HG02571 (cell line): ENCODE measurements around the gene C12orf76.
"Not testable (repeated sequence)": the region's sequence is repeated elsewhere in the genome, so short reads cannot be mapped to it uniquely, and the experiment has no call there.

Experiments used
- ATAC-seq: cut with Tn5 transposase; IDR thresholded peaks from one replicate; pipeline ENCODE4 v1.9.1; 2021; ENCODE audit warnings: mild to moderate bottlenecking, moderate library complexity; ENCODE audit not compliant: unreplicated experiment

Gene C12orf76

DNA sequence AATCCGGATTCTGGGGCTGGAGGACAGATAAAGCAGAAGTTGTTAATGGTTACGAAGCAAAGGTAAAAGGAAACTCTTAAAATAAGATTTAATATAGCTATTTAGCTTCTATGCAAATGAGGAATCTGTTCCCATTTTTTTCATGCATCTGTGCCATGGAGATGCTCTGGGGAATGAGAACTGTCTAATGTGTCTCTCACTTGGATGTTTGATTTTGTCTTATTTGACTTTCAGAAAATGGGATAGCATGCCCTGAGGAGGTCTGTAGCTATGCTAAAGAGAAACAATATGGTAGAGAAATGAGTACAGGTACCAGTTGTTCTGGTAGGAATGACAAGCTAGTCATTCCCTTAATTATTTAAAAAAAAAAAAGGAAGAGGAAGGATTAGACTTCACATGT, 24.3 kb downstream of the C12orf76 start:
- no peak for ATAC-seq

DNA sequence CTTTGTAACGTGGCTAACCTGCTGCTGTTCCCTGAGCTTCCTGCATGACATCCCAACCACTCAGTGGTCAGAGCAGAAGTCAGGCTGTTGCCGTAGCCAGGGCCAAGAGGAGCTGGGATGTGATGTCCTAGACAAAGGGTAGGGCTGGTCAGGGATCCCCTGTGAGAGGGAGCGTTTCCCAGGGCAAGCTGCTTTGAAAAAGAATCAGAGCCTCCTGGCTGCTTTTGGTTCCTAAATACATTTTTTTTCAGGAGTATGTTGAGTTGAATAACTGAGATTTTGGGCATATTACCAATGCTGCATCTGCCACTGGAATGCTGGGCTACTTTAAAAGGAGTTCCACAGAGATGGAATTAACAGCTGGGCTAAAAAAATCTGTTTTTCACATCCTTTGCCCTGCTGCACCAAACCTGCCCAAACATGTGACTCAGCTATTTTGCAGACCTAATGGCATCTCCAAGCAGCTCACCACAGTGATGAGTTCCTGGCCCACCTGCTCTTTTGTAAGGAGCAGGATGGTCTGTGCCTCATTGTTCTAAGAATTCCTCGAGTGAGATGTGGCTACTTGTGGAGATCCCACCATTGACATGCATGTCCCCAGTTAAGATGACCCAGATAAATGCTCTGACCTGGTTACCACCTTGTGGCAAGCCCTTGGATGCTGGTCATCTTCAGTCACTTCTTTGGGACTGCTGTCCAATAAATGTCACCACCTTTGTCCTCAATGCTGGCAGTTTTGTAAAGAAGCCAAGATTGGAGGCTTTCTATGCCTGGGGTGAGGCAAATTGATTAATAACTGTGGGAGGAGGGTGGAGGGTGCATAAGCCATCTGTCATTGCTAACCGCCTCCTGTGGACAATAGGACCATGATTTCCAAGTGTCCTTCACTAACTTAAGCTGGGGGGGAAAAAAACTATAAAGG, 25.0 kb downstream of the C12orf76 start:
- ATAC-seq: no peak

DNA sequence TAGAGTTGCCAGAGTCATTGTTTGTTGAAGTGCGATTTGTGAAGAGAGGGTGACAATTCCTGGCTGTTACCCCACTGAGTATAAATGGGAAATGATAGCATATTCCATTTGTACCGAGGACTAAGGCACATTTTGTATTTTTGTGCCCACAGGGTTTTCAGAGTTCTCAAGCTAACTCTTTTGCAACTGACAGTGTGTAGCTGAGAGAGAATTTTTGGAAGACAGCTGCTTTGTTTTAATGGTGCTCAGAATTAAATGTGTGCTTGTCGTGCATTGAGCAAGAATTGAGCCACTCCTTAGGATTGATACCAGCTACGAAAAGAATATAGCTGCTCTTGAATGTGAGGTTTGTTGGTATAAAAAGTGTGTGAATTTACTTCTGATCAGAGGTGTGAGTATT, 27.4 kb downstream of the C12orf76 start:
- no peak for ATAC-seq

DNA sequence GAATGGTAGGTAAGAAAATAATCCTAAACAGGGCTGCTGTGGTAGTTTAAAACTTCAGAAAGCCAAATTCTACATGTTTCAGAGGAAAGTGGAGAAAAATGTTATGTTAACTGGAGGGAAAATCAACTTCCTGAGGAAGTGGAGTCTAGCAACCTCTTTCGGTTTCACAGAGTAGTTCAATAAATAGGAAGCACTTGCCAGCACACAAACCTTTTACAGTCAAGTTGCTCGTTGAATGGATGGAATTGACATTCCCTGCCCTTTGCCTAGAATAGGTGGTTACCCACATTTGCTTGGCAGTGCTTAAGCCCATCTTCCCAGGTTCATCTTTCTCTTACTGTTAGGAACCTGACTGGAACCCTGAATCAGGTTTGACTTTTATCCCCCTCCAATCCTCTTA, 33.2 kb downstream of the C12orf76 start:
- no peak for ATAC-seq

DNA sequence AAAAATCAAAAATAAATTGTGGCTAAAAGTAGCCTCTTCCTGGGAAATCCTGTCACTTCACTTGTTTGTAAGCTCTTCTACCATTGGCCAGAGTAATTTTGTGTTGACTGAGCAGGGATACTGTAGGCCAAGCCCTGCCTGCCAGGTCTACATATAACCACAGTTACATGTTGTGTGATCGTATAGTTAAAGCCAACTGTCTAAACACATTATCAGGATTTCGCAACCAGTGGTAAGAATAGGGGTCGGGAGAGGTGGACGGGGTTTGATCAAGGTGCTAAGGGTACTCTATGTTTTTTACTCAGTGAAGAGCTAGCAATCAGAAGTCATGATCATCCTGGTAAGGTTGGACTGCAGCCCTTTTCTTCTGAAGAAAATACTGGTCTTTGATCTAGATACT, 35.7 kb downstream of the C12orf76 start:
- ATAC-seq: no peak

DNA sequence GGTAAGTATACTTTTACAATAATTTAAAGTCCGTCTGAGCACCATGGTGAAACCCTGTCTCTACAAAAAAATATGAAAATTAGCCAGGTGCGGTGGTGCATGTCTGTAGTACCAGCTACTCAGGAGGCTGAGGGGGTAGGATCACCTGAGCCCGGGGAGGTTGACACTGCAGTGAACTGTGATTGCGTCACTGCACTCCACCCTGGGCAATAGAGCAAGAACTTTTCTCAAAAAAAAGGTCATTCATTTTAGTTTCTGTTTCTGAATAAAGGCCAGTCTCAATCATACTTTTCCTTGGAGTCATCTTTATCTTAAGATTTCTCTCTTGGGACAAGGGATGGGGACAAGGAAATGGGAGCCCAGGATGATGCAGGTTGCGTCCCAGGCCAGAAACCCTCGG, 36.2 kb downstream of the C12orf76 start:
- ATAC-seq: no peak

DNA sequence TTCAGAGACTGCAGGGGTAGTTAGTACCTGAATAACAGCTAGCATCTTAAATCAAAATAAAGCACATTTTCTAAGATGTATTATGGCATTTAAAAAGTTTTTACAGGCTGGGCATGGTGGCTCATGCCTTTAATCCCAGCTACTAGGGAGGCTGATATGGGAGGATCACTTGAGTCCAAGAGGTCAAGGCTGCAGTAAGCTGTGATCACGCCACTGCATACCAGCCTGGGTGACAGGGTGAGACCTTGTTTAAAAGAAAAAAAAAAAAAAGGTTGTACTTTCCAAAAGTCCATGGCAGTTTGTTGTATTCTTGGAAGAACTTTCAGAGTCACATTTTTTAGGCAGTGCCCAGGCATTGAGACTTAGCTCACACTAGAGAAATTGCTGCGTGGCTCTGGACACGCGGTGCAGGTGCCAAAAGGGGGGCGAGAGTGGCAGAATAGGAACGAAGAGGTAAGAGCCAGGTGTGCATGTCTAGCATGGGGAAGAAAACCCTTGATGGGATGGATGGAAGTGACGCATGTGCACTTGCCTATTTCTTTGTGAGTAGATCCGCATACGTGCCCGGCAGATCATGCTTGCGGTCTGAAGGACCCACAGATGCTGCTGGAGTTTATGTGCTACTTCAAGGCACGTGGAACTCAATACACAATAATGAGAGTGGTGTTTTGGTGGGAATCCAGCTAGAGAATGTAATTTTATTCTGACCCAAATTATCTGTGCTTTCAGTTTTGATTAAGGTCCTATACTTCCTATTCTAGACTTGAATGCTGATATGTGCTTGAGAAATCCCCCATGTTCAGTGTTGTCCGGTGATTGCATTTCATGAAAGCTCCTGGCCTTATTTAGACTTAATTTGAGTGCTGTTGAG, 37.2 kb downstream of the C12orf76 start:
- no peak for ATAC-seq

DNA sequence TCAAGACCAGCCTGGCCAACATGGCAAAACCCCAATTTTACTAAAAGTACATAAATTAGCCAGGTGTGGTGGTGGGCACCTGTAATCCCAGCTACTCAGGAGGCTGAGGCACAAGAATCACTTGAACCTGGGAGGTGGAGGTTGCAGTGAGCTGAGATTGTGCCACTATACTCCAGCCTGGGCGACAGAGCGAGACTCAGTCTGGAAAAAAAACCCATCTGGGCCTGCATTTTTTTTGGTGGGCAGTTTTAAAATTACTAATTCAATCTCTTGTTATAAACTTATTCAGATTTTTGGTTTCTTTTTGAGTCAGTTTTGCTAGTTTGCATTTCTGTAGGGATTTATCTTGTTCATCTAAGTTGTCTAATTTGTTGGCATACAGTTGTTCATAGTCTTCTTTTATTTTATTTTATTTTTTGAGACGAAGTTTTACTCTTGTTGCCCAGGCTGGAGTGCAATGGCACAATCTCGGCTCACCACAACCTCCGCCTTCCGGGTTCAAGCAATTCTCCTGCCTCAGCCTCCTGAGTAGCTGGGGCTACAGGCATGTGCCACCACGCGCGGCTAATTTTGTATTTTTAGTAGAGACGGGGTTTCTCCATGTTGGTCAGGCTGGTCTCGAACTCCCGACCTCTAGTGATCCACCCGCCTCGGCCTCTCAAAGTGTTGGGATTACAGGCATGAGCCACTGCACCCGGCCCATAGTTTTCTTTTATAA, 39.5 kb downstream of the C12orf76 start:
- not testable (repeated sequence) for ATAC-seq

DNA sequence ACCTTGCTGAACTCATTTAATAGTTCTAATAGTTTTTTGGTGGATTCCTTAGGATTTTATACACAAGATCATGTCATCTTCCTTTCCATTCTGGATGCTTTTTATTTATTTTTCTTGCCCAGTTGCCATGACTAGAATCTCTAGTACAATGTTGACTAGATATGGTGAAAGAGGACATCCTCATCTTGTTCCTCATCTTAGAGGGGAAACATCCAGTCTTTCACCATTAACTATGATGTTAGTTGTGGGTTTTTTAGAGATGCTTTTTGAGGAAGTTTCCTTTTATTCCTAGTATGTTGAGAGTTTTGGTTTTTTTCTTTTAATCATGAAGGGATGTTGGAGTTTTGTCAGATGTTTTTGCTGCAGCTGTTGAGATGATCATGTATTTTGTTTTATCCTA, 40.4 kb downstream of the C12orf76 start:
- no peak for ATAC-seq

DNA sequence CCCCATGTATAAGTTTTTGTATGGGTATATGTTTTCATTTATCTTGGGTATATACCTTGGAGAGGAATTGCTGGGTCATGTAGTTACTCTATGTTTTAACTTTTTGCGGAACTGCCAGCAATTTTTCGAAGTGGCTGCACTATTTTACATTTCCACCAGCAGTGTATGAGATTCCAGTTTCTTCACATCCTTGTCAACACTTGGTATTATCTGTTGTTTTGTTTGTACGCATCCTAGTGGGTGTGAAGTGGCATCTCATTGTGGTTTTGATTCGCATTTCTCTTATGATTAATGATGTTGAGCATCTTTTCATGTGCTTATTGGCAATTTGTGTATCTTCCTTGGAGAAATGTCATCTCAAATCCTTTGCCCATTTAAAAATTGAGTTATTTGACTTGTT, 42.2 kb downstream of the C12orf76 start:
- no peak for ATAC-seq

DNA sequence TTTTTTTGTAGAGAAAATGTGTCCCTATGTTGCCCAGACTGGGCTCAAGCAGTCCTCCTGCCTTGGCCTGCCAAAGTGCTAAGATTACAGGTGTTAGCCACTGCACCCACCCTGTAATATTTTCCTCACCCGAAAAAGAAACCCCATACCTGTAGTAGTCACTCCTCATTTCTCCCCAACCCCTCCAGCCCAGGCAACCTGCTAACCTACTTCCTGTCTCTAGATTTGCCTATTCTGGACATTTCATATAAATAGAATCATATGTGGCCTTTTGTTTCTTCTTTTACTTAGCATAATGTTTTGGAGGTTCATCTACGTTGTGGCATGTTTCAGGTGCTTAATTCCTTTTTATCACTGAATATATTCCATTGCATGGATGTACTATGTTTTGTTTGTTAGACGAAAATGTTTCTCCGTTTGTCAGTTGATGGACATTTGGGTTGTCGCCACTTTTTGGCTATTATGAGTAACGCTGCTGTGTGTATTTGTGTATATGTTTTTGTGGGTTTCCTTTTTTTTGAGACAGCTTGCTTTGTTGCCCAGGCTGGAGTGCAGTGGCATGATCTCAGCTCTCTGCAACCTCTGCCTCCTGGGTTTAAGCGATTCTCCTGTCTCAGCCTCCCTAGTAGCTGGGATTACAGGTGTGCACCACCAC, 42.9 kb downstream of the C12orf76 start:
- ATAC-seq: no peak

DNA sequence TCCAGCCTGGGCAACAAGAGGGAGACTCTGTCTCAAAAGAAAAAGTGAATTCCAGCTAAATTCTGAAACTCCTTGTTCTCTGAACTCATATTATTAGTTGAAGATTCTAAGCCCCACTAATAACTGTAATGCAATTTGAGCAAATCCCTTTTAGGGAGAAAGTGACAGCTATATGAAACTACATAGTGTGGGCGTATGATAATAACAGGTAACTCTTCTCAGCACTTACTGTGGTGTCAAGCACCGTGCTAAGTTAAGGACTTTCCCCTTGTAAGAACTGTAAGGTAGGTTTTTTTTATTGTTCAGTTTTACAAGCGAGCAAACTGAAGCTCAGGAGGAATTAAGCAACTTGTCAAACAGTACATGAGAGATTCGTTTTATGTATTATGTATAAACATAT, 43.7 kb downstream of the C12orf76 start:
- ATAC-seq: no peak

DNA sequence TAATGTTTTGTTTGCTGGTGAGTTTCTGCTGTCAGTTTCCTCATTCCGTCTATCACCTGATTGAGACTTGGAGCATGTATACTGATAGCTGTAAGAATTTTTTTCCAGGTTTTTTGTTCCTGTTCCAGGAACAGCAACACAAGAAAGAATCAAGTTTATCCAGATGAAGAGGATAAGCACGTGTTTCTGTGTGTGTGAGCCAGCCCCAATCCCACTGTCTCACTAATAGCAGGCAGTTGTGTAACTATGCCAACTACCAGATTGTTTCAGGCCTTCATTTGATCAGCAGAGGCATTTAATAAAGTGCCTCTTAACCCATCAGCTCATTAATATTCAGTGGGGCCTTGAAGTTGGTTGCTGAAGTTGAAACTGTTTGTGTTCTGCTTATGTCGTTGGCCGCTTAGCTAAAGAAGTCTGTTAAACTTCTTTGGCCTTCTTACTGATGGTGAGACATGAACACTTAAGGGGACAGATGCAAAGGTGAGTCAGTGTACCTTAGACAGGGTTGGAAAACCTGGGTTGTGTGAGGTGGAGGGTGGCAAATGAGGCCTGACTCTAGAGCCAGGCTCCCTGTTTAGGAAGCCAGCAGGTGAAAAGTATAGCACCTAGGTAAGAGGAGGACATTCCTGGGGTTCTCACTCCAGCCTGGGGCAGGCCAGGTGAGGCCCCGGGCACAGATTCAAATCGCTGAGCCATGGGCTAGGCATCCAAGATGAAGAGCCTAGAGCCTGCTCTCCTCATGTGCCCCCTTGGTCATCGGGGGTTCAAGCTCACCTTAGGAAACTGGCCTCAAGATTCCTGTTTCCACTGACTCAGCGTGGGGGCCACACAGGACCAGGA, 45.4 kb downstream of the C12orf76 start:
- ATAC-seq: no peak

DNA sequence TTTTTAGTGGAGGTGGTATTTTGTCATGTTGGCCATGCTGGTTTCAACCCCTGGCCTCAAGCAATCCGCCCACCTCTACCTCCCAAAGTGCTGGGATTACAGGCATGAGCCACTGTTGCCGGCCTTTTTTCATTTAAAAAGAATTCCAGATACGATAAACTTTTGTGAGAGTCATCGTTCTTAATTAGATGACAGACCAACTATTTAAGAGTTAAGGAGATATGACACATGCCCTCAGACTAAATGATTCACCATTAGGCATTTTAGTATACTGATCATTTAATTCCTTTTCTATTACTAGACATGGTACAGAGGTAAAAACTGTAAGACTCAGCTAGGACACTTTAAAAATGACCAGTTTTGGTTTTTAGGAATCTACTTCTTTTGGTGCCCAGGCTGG, 46.7 kb downstream of the C12orf76 start:
- ATAC-seq: no peak

DNA sequence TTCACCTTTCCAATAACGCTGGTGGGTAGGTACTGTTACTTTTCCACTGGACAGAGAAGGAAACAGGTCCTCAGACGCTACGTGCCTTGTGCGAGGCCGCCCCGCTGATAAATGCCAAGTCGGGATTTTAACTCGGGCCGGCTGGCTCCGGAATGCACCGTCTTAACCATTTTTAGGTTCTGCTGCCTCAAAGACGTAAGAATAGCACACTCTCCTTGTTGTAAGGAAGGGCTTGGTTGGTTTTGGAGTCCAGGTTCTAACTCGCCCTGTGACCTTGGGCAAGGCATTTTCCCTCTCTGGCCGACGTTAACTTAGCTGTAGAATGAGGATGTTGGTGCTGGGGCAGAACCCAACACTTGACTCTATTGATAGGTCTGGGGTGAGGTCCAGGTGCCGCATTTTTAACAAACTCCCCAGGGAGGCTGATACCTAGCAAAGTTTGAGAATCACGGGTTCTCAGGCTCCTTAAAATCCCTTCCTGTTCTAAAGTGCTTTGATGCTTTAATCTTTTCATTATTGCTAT, 48.3 kb downstream of the C12orf76 start:
- ATAC-seq: no peak

DNA sequence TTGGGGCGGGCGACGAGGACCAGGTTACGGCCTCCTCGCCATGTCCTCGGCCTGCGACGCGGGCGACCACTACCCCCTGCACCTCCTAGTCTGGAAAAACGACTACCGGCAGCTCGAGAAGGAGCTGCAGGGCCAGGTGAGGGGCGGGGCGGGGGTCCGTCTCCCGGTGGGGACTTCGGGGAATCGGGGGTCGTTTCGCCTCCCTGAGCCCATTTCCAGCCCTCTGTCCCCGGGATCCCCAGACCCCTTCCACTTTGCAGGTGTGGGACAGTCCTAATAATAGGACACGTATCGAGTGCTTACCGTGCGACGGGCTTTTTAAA, 48.7 kb downstream of the C12orf76 start:
- no peak for ATAC-seq

DNA sequence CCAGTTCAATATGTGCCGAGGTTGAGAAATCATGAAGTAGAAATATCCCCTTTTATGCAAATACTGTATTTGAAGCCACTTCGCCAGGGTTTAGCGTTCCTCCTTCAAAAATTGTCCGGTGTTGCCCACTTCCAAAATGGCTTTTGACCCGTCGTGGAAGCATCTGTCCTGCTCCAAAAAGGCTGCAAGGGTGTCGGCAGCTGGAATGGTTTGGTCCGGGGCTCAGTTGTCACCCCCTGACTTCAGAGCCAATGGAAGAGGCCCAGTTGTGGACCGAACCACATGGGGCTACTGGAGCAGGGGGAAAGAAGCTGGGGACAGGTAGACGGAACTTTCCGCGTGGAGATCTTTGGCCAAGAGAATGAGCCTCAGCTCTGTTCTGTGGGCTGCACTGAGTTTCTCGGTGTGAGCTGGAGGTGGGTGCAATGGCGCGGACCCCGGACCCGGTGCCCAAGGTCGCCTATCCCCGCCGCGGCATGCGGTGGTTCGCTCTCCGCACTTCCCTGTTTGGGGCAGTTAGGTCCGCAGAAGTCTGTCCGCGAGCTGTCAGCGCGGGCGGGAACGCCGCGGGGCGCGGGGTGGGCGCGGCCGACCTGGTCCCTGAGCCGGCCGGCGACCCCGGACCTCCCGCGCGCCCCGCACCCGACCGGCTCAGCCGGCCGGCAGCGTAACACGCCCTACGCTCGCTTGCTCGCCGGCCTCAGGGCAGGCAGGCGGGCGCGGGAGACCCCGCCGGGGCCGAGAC, 49.2 kb downstream of the C12orf76 start, which contains the start of gene ANKRD13A:
ANKRD13A (plus strand) TSS at position 527 of the 745 bp plus-strand sequence. CDS start 259 bp downstream, outside the sequence.
- ATAC-seq: peak; percentile 43

DNA sequence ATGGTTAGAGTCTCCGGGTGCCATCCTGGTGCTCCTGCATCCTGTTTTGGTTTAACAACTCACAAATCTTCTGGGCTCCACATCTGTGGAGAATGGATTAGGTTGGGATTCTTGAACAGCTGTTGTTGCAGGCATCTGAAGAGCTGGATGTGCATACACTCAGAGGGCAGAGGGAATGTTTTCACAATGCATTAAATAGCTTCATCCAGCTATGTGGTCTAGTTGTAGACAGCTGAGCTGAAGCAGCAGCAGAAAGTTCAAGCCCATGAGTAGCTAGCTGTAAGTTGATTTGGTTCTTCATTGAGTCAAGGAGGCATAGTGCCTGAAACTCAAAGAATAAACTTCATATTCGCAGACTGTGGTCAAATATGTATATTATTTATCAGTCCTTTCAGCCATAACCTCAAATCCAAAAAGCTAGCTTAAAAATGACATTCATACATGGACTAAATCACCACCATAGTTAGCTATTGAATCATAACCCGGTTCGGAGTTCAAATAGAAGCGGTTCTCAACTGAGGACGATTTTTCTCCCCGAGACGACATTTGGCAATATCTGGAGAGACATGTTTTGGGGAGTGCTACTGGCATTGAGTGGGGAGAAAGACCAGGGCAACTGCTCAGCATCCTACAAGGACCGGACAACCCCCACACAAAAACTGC, 50.0 kb downstream of the C12orf76 start:
- no peak for ATAC-seq
